ENCODE measurements around the gene PTGIS.

The PTGIS gene

DNA sequence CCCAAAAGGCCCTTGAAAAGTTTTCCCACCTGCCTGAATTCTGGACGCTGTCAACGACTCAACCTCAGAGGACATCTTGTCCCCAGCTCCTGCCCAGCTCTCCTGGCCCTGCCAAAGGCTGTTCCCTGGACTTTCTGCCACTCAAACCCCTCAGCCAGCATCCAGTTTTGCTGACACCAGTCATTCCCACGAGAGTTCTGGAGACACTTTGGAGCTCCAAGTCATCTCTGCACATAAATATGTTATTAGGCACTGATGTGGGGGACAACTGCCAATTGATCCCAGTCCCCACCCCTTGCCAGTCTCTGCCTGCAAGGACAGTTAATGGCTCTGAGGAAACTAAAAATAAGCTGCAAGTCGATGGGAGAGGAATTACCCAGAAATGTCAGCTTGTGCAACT is 46.6 kb downstream of the PTGIS start:
- no peak for DNase-seq

DNA sequence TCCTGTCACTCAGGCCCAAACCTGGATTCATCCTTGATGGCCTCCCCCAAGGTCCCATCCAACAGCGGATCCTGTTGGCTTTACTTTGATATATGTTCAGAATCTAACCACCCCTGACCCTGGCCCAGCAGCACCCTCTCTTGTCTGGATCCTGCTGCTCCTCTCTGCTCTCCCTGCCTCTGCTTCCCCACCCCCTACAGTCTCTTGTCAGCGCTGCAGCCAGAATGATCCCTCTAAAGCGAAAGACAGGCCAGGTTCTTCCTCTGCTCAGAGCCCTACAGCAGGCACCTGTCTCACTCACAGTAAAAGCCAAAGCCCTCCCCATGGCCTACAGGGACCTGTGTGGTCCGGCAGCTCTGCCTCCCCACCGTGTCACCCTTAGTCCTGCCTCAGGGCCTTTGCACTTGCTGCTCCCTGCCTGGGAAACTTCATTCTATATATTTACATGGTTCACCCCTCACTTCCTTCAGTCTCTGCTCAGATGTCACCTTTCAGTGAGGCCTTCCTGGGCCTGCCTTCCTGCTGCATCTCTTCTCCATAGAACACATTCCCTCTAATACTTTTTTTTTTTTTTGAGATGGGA is 48.1 kb downstream of the PTGIS start:
- DNase-seq, result no peak

DNA sequence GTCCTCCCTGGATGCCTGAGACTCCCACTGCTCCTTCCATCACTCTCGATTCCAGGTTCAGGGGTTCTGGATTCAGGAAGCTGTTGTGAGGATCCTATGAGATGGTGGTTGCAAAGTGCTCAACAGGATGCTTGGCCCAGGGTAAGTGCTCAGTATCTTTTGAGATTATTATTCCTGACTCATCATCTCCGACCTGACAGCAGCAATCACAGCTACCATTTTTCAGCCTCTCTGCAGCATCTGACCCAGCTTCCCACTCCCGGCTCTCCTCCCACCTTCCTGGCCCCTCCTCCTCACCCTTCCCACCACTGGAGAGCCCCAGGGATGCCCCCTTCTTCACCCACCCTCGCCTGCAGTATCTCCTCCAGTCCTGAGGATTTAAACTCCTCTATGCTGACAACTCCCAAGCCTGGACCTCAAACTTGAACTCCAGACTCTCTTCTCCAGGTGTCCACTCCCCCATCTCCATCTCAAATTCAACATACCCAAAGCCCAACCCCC is 48.7 kb downstream of the PTGIS start:
- no peak for DNase-seq

DNA sequence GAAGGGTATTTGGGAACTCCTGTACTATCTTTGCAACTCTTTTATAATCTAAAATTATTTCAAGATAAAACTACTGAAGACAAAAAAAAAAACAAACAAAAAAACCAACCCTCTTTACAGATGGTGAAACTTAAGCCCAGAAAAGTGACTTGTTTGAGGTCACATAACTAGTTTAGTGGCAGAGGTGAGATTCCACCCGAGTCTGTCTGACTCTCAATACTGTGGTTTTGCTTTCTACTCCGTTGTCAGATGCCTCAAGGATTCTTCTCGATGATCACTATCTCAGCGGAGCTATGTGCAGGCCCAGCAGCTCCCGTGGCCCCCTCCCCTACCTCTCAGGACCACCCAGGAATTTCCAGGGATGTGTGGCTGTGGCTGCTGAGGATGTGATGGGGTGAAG is 49.4 kb downstream of the PTGIS start:
- no peak for DNase-seq

DNA sequence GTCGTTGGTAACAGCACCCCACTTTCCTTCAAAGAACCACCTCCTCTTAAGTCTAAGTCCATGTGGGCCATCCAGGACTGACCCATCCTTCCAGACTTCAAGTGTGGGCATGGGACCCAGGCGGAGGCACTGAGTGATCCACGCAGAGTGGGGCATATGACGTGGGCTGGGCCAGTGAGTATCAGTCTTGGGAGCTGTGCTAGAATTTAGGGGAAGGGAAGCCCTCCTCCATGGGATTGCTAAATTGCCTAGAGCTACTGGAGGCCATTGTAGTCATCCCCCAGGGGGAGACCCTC is 50.2 kb downstream of the PTGIS start:
- no peak for DNase-seq

DNA sequence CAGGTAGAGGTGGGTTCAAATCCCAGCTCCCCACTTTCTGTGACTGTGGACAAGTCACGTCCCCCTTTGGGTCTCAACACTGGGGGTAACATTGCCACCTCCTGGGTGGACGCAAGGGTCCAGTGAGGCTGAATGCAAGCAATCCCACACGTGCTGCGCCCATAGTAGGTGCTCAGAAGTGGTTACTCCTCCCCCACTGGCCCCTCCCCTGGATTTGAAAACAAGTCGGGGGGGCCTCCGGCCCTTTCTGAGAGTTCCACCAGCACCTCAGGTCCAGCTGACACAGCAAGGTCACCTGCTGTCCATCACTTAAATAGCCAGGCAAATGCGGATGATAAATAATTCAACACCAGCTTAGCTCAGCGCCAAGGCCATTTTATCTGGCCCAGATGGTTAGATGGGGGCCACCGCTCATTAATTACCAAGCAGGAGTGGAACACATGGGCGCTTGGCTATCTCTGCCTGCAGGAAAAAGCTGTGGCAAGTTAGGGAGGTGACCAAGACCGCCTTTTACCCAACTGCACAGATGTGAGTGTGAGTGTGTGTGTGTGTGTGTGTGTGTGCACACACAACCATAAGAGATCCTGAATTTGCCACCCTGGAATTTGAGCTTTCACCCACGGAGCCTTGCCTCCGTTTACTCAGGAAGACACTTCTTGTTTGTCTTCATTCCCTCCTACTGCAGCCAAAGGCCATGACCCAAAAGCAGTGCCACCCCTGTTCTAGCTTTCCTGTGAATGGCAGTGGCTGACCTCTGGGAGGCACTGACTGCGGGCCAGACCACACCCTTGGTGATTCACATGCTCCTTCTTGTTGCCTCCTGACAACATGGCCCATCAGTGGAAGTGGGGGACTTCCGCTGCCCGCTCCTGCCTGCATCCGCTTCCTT is 50.8 kb downstream of the PTGIS start:
- DNase-seq, result no peak

DNA sequence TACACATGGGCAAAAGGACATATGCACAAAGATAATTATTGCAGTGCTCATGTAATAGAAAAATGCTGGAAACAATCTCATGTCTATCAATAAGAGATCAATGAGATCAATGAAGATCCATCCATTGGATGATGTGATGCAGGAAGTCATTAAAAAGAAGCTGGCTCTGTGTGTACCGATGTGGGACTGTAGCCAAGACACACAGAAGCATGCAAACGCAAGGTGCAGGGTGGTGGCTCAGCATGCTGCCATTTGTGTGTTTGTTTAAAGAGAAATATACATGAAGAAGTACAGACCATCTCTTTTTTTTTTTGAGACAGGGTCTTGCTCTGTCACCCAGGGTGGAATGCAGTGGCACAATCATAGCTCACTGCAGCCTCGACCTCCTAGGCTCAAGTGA is 52.4 kb downstream of the PTGIS start:
- DNase-seq, result no peak

DNA sequence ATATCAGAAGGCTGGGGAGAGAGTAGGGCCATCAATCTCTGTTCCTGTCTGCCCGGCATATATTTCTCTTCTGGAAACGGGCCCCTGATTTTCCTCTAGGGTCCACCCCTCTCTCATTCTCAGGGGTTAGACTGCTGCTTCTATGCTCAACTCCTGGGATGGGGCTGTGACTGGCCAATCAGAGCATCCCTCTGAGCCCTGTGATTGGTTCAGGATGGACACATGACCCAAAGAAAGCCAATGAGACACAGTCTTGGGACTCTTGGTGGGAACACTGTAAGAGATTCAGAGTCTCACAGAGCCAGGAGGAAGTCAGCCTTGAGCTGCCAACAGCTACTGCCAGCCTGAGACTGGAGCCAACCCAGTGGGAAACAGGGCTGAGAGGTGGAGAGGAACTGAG is 54.4 kb downstream of the PTGIS start:
- no peak for DNase-seq

DNA sequence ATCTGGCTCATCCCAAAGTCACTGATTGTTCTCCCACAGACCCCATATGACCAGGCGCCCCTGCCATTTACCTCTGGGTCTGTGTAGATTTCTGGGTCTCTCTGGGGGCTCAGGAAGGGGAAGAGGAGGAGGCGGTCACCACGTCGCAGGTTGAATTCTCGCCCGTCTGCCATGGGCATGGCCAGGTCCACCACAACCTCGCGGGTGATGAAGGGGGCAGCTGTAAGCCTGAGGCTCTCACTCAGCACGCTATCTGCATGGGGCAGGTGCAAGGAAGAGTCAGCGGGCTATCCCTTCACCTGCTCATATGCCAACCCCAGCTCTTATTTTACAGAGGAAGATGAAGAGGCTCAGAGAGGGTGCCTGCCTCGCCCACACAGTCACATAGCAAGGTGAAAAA is 54.9 kb downstream of the PTGIS start:
- no peak for DNase-seq

DNA sequence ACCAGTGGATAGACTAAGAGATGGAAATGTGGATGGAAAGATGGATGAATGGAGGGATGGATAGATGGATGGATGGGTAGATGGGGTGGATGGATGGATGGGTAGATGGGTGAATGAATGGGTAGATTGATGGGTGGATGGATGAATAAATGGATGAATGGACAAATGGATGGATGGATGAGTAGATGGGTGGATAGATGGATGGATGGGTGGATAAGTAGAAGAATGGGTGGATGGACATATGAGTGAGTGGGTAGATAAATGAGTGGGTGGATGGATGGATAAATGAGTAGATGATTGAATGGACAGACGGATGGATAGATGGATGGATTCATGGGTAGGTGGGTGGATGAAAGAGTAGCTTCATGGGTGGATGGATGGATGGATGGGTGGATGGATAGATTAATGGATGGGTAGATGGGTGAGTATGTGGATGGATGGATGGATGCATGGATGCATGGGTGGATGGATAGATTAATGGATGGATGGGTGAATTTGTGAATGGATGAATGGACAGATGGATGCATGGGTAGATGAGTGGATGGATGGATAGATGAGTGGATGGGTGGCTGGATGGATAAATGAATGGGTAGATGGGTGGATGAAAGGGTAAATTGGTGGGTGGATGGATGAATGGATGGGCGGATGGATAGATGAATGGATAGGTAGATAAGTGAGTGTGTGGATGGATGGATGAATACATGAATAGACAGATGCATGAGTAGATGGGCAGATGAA is 56.0 kb downstream of the PTGIS start:
- no peak for DNase-seq

DNA sequence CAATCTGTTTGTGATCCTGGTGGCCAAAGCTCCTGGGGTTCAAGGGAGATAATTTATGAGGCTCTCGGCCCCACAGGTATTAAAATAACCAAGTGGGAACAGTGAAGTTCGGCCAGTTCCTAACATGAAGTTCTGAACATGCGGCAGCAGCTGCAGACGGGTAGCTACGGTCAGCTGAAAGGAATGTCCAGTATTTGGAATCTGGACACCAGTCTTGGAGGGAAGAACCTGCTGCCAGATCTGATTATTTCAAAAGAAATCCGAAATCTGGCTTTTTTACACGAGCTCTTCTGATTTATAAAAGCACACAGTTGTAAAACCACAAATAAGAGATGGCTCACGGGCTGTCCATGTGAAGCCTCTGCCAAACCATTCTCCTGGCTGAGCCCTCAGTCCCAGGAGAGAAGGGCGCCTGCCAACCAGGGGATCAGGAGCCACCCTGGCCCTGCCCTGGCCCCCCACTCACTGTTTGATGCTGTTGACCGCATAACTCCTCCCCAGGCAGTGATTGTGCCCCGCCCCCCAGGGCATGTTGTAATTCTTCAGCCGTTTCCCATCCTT is 57.3 kb downstream of the PTGIS start:
- no peak for DNase-seq

DNA sequence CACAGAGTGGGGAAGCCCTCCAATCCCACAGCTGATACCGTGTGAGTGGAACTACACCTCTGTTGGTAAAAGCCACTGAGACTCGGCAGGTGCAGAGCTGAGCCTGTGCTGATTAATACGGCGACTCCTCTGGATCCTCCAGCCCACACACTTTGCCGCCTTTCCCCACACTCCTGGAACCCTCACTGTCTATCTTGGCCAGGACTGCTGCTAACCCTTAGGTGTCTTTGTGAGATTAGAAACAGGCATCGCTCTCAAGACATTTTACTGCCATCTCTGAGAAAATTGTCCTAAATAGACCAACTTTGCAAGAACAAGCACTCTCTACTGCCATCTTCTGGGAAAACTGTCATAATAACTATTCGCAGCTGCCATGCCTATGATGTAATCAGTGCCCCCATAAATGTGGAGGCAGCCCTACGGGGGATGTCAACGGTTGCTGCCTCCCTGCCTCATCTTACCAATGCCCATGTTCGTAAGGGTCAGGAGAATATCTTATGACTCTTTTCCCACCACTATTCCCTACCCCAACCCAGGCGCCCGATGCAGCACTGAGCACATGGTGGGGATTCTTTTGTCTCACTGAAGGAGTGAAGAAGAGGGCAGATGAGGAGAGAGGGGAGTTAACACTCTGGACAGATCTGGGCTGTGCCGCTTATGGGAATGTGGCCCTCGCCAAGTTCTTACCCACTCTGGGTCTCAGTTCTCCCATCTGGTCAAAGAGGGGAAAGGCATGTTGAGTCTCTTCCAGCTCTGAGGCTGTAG is 59.3 kb downstream of the PTGIS start:
- peak; percentile 58 for DNase-seq

DNA sequence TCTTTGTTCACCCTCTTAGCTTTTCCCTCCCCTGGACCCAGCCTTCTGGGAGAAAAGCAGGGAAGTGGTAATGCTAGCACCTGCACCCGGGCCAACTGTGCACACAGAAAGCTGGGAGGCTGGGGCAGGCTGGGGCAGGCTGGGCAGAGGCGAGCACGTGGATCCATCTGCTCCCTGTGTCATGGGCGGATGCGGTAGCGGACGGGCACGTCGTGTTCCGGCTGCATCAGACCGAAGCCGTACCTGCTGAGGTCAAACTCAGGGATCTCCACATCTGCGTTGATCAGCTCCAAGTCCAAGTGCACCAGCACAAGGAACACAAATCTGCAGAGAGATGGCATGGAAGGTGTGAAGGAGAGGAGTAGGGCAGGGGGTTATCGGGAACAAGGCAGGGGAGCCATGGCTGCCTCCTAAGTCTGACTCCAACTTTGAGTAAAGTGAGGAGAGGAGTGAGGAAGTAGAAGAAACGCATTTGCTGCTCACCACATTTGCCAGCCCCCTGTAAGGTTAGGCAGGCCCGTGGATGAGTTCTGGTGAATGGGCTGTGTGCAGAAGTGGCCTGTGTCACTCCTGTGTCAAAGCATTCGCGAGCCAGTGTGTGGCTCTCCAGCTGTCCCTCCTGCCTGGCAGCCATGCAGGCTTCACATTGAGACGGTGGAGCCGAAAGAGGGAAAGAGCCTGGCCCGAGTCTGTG is 60.0 kb downstream of the PTGIS start:
- no peak for DNase-seq

DNA sequence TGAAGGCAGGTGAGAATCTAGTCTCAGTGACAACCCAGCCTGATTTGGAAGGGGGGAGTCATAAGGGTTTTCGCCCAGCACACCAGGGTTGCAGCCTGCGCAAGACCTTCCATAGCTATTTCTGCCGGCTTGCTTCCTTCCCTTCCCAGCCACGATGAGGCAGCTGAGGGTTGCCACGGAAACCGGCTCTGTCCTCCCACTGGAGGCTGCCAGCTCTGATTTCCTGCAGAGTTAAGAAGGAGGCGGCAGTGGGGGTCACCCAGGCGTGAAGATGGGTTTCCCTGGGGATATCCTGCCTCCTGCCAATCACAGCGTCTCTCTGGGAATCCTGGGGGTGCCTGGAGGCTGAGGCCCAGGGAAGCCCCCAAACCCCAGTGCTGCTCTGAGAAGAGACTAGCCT is 62.4 kb downstream of the PTGIS start:
- peak; percentile 62 for DNase-seq

DNA sequence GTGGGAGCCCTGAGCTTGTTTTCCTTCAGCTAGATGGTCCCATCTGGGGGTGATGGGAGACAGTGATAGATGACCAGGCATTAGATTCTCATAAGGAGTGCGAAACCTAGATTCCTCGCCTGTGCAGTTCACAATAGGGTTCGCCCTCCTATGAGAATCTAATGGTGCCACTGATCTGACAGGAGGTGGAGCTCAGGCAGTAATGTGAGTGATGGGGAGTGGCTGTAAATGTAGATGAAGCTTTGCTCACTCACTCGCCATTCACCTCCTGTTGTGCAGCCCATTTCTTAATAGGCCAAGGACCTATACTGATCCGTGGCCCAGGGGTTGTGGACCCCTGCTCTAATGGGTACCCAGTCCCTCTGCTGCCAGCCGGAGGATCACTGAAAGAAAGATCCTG is 64.8 kb downstream of the PTGIS start:
- DNase-seq, result no peak

DNA sequence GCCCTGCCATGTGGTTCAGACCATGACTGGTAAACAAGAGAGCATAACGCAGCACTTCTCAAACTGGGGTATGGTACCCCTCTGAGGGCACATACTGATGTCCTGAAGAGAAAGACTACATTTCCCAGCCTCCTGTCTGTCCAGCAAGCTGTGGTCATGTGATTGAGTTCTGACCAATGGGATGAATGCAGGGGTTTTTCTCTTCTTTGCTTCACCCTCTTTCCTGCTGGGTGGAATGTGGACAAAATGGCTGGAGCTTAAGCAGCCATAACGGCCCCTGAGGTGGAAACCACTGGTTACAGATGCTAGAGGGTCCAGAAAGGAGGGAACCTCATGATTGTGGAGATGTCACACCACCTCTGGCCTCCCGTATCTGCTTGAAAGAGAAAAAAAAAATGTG is 66.0 kb downstream of the PTGIS start:
- no peak for DNase-seq

DNA sequence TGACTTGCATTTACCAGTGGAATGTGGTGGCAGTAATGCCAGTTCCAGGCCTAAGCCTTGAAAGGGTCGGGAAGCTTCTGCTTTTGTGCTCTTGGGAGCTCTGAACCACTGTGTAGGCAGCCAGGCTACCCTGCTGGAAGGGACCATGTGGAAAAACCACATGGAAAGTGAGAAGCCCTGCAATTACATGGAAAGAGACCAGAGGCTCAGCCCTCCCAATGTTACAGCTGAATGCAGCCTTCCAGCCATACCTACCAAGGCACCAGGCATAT is 70.6 kb downstream of the PTGIS start:
- DNase-seq, result no peak

DNA sequence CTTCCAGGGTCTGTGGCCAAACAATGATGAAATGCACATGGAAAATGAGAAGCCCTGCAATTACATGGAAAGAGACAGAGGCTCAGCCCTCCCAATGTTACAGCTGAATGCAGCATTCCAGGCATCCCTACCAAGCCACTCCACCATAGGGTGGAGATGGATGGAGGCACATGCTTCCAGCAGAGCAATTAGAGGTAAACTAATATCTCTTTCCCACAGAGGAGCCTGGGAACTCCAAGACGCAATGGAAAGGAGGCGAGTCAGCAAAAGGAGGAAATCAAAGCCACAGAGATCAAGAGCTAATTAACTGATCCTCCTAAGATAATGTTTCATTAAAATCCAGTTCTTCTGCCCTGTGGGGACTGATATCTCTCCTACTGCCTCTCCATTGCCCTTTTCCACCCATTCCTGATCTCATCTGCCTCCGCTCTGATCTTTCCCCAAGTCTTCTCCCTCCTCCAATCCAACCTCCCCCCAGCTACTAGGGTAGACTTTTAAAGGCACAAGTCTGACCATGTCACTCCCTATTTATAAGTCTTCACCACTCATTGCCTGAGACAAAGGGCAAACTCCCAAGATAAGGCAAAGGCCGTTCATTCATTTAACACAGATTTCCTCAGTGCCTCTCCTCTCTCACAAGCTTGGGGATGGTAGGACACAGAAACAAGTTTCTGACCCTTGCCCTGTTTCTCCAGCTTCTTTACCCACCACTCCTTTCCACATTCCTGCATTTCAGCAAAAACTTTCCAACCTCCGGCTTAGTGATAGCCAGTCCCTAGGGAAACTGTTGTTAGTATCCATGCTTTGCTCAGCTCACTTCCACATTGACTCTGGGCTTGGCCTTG is 71.2 kb downstream of the PTGIS start:
- no peak for DNase-seq

DNA sequence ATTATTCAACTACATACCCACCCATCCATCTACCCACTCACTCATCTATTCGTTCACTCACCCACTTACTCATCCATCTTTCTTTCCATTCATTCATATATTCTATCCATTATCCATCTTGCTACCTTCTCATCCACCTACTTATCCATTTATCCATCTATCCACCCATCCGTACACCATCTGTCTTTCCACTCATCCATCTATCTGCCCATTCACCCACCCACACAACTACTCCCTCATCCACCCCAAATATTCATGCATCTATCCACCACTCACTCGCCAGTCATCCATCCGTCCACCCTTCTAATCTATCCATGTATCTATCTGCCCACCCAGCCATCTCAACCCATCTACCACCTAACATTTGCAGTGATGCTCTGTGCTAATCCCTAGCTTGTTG is 71.9 kb downstream of the PTGIS start:
- no peak for DNase-seq

DNA sequence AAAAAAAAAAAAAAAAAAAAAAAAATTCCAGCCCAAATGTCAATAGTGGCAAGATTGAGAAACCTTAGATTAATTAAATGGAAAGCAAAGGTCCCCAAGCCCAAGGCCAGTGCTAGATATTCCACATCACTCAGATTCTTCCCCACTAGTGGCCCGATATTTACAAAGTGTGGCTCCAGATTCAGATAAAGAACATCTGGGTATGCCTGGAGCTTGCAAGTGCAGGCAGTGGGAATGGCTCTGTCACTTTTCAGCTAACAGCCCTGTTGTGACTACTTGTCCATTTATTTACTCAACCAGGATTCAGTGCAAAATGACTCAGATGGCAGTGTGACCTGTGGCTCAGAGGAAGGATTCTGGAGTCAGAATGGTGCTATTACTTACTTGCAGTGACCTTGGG is 77.2 kb downstream of the PTGIS start:
- DNase-seq, result no peak

DNA sequence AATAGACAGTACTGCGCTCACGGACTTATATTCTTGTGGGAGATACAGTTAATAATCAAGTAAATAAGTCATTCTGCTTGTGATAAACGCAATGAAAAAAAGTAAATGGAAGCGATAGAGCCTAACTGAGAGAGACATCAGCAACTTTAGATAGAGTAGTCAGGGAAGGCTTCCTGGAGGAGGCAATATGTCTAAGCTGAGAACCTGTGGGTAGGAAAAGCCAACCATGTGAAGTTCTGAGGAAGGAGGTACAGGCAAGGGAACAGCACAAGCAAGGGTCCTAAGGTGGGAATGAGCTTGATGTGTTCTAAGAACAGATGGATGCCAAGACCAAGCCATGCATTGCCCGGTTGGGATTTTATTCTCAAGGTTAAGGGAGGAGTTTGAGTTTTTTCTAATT is 78.2 kb downstream of the PTGIS start:
- no peak for DNase-seq

DNA sequence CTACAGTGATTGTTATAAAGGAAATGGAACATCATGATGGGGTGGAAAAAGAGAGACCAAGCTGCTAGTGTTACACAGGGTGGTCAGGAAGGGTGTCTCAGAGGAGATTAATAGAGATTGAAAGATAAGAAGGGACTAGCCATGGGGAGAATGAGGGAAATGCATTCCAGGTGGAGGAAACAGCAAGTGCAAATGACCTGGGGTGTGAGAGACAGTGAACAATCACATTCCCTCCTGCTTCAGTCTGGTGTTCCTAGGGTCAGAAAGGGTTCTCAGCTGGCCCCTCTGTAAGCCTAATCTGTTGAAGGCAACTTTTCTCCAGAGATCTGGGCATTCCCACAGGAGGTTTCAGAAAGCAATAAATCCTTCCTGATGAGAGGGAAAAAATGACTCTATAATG is 81.9 kb downstream of the PTGIS start:
- DNase-seq, result no peak

All from NCI-H524 treated with DMSO at 0.1 percent for 48 hours (cell line).